HG03139 (cell line): ENCODE data around the gene RASSF6.
"Not testable (repeated sequence)": the region's sequence is repeated elsewhere in the genome, so short reads cannot be mapped to it uniquely, and the experiment has no call there.

Experiments used
- ATAC-seq: cut with Tn5 transposase; IDR thresholded peaks from one replicate; pipeline ENCODE4 v1.9.1; 2021; ENCODE audit not compliant: unreplicated experiment

The RASSF6 gene

GRCh38 chr4:73613130-73613529 lies 7.1 kb downstream of the RASSF6 start:
- no peak for ATAC-seq

GRCh38 chr4:73612032-73612431 lies 8.2 kb downstream of the RASSF6 start:
- no peak for ATAC-seq

- ATAC-seq: no peak
Observed at GRCh38 chr4:73609706-73610105, 10.5 kb downstream of the RASSF6 start.

GRCh38 chr4:73608689-73609594 lies 11.3 kb downstream of the RASSF6 start:
- ATAC-seq: no peak

GRCh38 chr4:73607375-73608033 lies 12.7 kb downstream of the RASSF6 start:
- ATAC-seq: peak; percentile 29

GRCh38 chr4:73606465-73606974 lies 13.7 kb downstream of the RASSF6 start:
- peak; percentile 64 for ATAC-seq

- ATAC-seq: no peak
Observed at GRCh38 chr4:73603854-73604584, 16.2 kb downstream of the RASSF6 start.

- ATAC-seq: no peak
Observed at GRCh38 chr4:73603271-73603710, 16.9 kb downstream of the RASSF6 start.

- ATAC-seq: no peak
Observed at GRCh38 chr4:73600954-73601353, 19.3 kb downstream of the RASSF6 start.

- ATAC-seq: no peak
Observed at GRCh38 chr4:73599182-73599581, 21.1 kb downstream of the RASSF6 start.

GRCh38 chr4:73597594-73597993 lies 22.6 kb downstream of the RASSF6 start:
- ATAC-seq: no peak

- ATAC-seq: not testable (repeated sequence)
Observed at GRCh38 chr4:73597183-73597582, 23.1 kb downstream of the RASSF6 start.

- ATAC-seq: no peak
Observed at GRCh38 chr4:73596001-73596400, 24.2 kb downstream of the RASSF6 start.

- no peak for ATAC-seq
Observed at GRCh38 chr4:73593631-73594241, 26.5 kb downstream of the RASSF6 start.

- peak; percentile 87 for ATAC-seq
Observed at GRCh38 chr4:73589887-73590801, 30.1 kb downstream of the RASSF6 start.

- peak; percentile 34 for ATAC-seq
Observed at GRCh38 chr4:73589261-73589847, 30.9 kb downstream of the RASSF6 start.

GRCh38 chr4:73588613-73589012 lies 31.6 kb downstream of the RASSF6 start:
- ATAC-seq: no peak

GRCh38 chr4:73586666-73587065 lies 33.6 kb downstream of the RASSF6 start:
- ATAC-seq: no peak

- ATAC-seq: no peak
Observed at GRCh38 chr4:73586040-73586439, 34.2 kb downstream of the RASSF6 start.
